ENCODE data around the gene TSGA10IP.
"Not testable (repeated sequence)": the region's sequence is repeated elsewhere in the genome, so short reads cannot be mapped to it uniquely, and the experiment has no call there.

TSGA10IP gene

GRCh38 chr11:65947603-65948125 lies 2.4 kb downstream of the TSGA10IP start:
- DNase-seq (ENCODE audit: low read depth) = no peak

DNA sequence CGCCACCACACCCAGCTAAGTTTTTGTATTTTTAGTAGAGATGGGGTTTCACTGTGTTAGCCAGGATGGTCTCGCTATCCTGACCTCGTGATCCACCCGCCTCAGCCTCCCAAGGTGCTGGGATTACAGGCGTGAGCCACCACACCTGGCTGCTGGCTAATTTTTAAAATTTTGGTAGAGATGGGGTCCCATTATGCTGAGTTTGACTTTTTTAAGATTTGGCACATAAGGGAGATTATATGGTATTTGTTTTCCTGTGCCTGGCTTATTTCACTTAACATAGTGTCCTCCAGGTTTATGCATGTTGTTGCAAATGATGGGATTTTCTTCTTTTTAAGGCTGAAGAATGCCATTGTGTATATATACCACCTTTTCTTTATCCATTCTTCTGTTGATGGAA lies 5.4 kb downstream of the TSGA10IP start:
- not testable (repeated sequence) for DNase-seq (ENCODE audit: low read depth)

GRCh38 chr11:65951641-65952040 lies 6.4 kb downstream of the TSGA10IP start:
- not testable (repeated sequence) for DNase-seq (ENCODE audit: low read depth)

GRCh38 chr11:65952052-65952521 lies 6.8 kb downstream of the TSGA10IP start:
- DNase-seq (ENCODE audit: low read depth) = no peak

- no peak for DNase-seq (ENCODE audit: low read depth)
Observed at GRCh38 chr11:65953471-65953870, 8.2 kb downstream of the TSGA10IP start.

DNA sequence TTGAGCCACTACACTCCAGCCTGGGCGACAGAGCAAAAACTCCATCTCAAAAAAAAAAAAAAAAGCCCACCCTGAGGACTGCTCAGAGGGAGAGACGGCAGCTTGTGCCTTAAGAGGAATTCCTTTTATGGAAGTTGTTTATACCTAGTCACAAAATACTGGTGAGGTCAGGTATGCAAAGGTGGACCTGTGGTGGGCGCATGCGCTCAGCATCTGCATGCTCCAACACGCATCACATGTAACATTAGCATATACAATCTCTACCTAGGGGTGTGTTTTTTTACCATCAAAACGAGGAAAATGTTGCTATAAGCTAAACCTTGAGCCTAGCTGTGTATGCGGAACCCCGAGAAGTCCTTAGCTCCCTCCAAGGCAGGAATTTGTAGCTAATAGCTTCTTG lies 9.5 kb downstream of the TSGA10IP start:
- no peak for DNase-seq (ENCODE audit: low read depth)

DNA sequence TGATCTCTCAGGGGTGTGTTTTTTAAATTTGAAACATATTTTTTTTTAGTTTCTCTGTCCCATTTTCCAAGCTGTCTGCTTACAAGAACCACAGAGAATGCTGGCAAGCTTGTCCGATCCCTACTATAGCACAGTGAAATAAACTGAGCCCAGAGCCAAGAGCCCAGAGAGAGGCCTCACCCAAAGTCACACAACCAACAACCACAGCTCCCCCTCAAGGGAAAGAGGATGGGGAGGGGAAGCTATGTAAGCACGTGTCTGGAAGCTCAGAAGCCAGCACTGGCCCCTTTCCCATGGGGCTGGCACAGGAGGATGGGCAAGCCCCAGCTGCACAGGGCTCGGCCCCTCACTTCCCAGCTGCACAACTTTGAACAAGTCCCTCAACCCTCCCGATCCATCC lies 13.0 kb downstream of the TSGA10IP start:
- no peak for DNase-seq (ENCODE audit: low read depth)

DNA sequence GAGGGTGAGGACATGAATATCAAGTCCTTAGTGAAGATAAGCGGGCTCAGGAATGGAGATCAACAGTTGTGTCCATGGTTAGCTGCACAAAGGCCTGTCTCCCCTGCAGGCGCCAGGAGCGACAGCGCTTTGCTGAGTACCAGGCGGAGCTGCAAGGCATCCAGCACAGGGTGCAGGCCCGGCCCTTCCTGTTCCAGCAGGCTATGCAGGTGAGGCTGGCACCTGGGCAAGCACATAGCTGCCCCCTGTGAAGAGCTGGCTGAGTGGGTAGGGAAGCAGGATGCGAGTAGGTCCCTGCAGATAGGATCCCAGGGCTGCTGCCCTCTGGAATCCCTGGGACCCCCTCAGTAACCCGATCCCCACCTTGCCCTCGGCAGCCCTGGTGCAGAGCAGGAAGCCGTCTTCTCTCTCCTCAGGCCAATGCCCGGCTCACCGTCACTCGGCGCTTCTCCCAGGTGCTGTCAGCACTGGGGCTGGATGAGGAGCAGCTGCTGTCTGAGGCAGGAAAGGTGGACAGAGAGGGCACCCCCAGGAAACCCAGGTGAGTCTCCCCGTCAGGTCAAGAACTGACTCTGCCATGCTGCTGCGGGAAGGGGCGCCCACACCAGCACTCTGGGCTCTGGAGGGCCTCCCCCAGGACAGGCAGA lies 13.6 kb downstream of the TSGA10IP start:
- no peak for DNase-seq (ENCODE audit: low read depth)

- DNase-seq (ENCODE audit: low read depth) = no peak
Observed at GRCh38 chr11:65960824-65961266, 15.6 kb downstream of the TSGA10IP start.

GRCh38 chr11:65961267-65962140 lies 16.2 kb downstream of the TSGA10IP start, which contains the start of gene SART1:
Gene SART1 (plus strand): TSS chr11:65961734. CDS start chr11:65961781, 47 bp downstream.
- peak; percentile 93 for DNase-seq (ENCODE audit: low read depth)

GRCh38 chr11:65962141-65962564 lies 16.9 kb downstream of the TSGA10IP start:
- no peak for DNase-seq (ENCODE audit: low read depth)

DNA sequence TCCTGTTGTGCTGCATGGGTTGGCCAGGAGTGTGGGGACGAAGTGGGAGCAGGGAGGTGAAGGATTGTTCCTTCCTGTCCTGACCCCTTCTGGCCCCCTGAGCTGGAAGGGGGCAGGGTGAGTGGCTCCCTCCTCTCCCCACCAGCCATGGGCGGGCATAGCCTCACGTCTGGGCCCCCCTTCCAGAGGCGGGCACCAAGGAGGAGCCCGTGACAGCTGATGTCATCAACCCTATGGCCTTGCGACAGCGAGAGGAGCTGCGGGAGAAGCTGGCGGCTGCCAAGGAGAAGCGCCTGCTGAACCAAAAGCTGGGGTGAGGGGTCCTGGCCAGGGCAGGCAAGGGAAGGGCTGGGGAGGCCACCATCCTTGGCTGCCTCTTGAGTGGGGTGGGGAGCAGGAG lies 19.6 kb downstream of the TSGA10IP start:
- DNase-seq (ENCODE audit: low read depth) = no peak

DNA sequence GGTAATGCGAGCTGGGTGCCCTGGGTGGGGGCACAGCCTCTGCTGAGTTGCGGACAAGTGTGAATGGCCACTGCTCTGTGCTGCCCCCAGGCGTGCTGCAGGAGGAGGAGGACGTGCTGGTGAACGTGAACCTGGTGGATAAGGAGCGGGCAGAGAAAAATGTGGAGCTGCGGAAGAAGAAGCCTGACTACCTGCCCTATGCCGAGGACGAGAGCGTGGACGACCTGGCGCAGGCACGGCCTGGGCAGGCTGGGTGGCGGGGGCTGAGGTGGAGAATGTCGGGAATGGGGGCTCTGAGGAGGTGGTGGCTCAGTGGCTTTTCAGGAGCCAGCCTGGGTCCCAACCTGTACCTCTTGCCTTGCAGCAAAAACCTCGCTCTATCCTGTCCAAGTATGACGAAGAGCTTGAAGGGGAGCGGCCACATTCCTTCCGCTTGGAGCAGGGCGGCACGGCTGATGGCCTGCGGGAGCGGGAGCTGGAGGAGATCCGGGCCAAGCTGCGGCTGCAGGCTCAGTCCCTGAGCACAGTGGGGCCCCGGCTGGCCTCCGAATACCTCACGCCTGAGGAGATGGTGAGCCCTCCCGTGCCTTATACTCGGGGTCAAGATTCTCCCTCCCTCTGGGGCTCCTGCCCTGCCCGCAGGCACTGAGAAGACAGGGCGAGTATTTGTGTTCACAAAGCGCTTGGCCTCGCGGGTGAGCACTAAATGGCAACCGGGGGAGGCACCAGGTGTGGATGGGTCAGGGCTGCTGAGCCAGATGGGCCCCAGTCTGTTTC lies 20.9 kb downstream of the TSGA10IP start:
- DNase-seq (ENCODE audit: low read depth) = no peak

DNA sequence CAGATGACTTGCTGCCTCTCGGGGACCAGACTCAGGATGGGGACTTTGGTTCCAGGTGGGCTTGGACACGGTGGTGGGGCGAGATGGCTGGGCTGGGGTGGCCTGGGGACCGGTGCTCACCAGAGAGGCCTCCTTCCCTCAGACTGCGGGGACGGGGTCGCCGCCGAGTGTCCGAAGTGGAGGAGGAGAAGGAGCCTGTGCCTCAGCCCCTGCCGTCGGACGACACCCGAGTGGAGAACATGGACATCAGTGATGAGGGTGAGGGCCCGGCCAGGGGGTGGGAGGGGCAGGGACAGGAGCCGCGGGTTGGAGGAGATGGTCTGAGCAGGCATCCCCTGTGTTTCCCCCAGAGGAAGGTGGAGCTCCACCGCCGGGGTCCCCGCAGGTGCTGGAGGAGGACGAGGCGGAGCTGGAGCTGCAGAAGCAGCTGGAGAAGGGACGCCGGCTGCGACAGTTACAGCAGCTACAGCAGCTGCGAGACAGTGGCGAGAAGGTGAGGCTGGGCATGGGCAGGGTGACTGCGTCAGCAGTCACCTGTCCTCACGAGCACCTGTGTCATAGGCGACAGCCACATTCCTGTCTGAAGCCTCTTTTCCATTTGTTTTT lies 22.2 kb downstream of the TSGA10IP start:
- no peak for DNase-seq (ENCODE audit: low read depth)

DNA sequence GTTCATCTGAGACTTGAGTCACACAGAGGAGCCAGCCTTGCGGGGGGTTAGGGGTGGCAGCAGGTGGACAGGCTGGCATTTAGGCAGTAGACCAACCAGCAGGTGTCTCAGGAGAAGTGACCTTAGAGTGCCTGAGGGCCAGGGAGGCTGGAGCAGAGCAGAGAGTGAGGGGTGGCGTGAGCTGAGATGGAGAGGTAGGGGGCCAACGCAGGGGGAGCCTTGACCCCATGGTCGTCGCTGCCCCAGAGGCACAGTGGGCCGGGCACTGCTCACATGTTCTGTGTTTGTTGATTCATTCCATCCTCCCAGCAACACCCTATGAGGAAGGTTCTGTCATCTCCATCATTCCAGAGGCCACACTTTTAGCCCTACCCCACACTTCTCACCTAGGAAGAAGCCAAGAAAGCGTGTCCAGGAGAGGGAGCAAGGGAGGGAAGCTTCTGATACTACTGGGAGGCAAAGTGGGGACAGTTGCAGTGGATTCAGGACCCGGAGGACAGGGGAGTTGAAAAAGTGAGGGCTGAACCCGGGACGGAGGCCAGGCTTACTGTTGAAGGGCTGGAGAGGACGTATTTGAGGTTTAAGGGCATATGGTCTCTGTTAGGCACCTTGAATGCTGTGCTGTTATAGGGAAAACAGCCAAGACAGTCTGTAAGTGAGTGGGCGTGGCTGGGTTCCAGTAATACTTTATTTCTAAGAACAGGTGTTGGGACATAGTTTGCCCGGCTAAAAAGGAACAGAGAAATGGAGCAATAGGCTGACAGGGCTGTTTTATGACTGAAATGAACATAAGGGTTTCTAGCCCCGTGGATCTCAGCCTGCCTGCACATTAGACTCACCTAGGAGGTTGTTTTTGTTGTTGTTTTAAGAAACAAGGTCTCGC lies 23.6 kb downstream of the TSGA10IP start:
- DNase-seq (ENCODE audit: low read depth) = no peak

DNA sequence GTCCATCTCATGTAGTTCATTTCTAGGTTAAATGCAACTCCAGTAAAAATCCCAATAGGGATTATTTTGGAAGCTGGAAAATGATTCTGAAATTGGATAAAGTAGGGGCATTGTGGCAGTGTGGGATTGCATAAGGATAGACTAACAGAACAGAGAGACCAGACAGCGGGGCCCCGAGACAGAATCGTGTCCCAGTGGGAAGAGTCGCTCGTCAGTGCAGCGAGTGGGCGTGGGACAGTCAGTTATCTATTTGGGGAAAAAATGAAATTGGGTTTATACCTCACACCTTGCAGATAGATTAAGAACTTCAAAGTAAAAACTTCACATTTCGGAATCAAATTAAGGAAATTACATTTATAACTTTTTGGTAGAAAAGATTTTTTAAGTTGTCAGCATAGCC lies 26.8 kb downstream of the TSGA10IP start:
- DNase-seq (ENCODE audit: low read depth) = no peak

DNA sequence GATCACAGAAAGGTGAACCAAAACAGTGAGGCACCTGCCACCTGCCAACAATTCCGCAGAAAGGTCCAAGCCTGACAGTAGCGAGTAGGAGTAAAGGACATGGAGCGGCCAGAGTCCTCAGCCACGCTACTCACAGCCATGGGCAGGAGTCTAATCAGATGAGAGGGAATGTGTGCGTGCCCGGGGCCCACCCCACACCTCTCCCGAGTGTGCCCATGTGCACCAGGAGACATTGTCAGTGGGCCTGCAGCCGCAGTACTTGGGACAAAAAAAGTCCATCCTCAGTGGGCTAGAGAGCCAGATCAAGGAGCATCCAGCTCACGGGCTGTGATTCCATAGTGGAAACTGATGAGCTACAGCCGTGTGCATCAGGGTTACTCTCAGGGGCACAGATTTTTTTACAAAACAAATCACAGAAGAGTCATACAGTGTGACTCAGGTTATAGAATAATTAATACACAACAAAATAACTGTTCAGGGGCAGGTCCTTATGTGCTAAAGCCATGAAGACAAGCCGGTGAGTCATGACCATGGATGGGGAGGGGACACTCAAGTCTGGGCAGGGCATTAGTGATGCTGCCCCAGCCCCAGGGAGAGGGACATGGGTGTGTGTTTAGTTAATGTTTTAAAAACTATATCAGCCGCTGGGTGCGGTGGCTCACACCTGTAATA lies 28.3 kb downstream of the TSGA10IP start:
- DNase-seq (ENCODE audit: low read depth) = no peak

GRCh38 chr11:65975771-65976170 lies 30.5 kb downstream of the TSGA10IP start:
- DNase-seq (ENCODE audit: low read depth) = no peak

DNA sequence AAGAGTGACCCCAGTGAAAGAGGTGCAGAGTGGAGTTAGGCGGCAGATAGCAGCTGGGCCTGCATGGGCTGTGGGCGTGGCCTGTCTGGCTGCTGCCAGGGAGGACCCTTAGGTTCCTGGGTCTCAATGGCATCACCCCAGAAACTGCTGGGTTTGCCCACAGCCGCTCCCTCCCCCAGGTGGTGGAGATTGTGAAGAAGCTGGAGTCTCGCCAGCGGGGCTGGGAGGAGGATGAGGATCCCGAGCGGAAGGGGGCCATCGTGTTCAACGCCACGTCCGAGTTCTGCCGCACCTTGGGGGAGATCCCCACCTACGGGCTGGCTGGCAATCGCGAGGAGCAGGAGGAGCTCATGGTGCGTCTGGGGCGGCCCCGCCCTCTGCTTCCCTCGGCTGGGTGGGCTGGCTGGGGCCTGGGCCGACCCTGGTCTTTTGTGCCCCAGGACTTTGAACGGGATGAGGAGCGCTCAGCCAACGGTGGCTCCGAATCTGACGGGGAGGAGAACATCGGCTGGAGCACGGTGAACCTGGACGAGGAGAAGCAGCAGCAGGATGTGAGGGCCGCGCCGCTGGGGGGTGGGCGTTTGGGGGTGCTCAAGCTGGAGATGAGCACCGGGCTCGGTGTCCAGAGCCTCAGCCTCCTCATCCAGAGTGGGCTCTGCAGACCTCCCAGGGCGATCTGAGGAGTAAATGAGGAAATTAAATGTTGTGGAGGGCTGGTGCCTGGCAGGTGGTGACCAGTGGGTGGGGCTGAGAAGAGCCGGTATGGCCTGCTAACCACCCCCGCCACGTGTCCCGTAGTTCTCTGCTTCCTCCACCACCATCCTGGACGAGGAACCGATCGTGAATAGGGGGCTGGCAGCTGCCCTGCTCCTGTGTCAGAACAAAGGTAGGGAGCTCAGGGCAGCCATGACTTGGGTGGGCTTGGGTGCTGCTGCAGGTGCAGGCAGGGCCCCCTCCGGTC lies 31.2 kb downstream of the TSGA10IP start:
- DNase-seq (ENCODE audit: low read depth) = no peak

Measured in stimulated activated CD8-positive, alpha-beta memory T cell treated with anti-CD3 and anti-CD28 coated beads, Interleukin-12 subunit alpha, Interleukin-12 subunit beta, amount 100 ng/mL, for 1 hour (primary cell).